GM12878 (cell line): ENCODE data around the gene CDC6. TPM values are rescaled to one million over a fixed set of nuclear protein-coding genes. Genes with fewer than 3 reads are reported as not detected.

Experiments used
- ATAC-seq: fragments of 200-7000 bp; cut with Tn5 transposase; 3 replicates; pipeline ENCODE4 v1.9.1; 2020; ENCODE audit warnings: mild to moderate bottlenecking, moderate library complexity
- BruUV-seq: library from RNA; stranded (reverse); fragments of 400-500 nt; replicated peaks from 2 replicates; lab custom pipeline; 2021; lab: Mats Ljungman, UMichigan
- CTCF ChIA-PET: fragments of 300-600 bp; sonication (Branson Sonifier 250); formaldehyde crosslinking; extraction: SDS; loops from one replicate; lab custom pipeline; 2021; ENCODE audit warnings: inconsistent platforms; lab: Yijun Ruan, JAX
- POLR2A ChIA-PET: fragments of 350-600 bp; formaldehyde crosslinking; extraction: SDS; loops from one replicate; lab custom pipeline; 2021; ENCODE audit warnings: inconsistent platforms; lab: Charles Lee
- RAD21 ChIA-PET: fragments of 300-600 bp; sonication (Branson Sonifier 250); formaldehyde crosslinking; loops from one replicate; lab custom pipeline; 2023; ENCODE audit warnings: antibody characterized with exemption; ENCODE audit not compliant: unreplicated experiment; lab: Charles Lee
- SMC1A ChIA-PET: fragments of 300-600 bp; sonication (Branson Sonifier 250); formaldehyde crosslinking; loops from one replicate; lab custom pipeline; 2023; ENCODE audit not compliant: unreplicated experiment, uncharacterized antibody; lab: Charles Lee
- DNase-seq: peaks from one replicate; pipeline ENCODE4 v3.0.0-alpha.2; 2011; ENCODE audit warnings: low read depth, low spot score
- FAIRE-seq: peaks from 3 replicates; lab custom pipeline; 2011; peaks lifted over from hg19 to GRCh38; lab: Jason Lieb, UNC
- H2AFZ ChIP-seq: 2 replicates; pipeline ENCODE4 v1.6.0; 2011; ENCODE audit warnings: low read depth, low read length, control low read depth; ENCODE audit not compliant: control insufficient read depth
- H3K27ac ChIP-seq: 2 replicates; pipeline ENCODE4 v1.5.1; 2011; ENCODE audit warnings: control low read depth; ENCODE audit not compliant: control insufficient read depth, insufficient read depth
- H3K27me3 ChIP-seq, 2 experiments: replicated peaks in 1 of 2; 2 replicates each; pipeline versions ENCODE4 v1.6.0 to v1.6.1; 2011; ENCODE audit warnings: low read length in 1 of 2; ENCODE audit not compliant: control insufficient read depth in 2 of 2, insufficient read depth in 2 of 2
- H3K36me3 ChIP-seq, 2 experiments: 2 replicates each; pipeline ENCODE4 v1.5.1; 2011; ENCODE audit warnings: low read length in 1 of 2; ENCODE audit not compliant: control insufficient read depth in 2 of 2, insufficient read depth in 2 of 2
- H3K4me1 ChIP-seq: 2 replicates; pipeline ENCODE4 v1.6.1; 2011; ENCODE audit warnings: mild to moderate bottlenecking, low read length, moderate library complexity, mixed read lengths; ENCODE audit not compliant: control insufficient read depth, insufficient read depth
- H3K4me2 ChIP-seq: 2 replicates; pipeline ENCODE4 v1.6.0; 2011; ENCODE audit warnings: control low read depth; ENCODE audit not compliant: control insufficient read depth, insufficient read depth
- H3K4me3 ChIP-seq: fragments of 200-600 bp; sonication (generic); 2 replicates; pipeline ENCODE4 v1.5.1; 2016
- H3K79me2 ChIP-seq: 2 replicates; pipeline ENCODE4 v1.6.0; 2011; ENCODE audit warnings: low read length; ENCODE audit not compliant: control insufficient read depth, insufficient read depth
- H3K9ac ChIP-seq: 2 replicates; pipeline ENCODE4 v1.8.0; 2011; ENCODE audit warnings: low read length, control low read depth, mixed read lengths; ENCODE audit not compliant: control insufficient read depth, insufficient read depth
- H3K9me3 ChIP-seq: replicated peaks from 3 replicates; pipeline ENCODE4 v1.5.1; 2011; ENCODE audit warnings: mild to moderate bottlenecking, low read length; ENCODE audit not compliant: control insufficient read depth, insufficient read depth
- H4K20me1 ChIP-seq: 2 replicates; pipeline ENCODE4 v1.6.0; 2011; ENCODE audit not compliant: control insufficient read depth, insufficient read depth
- BCL11A ChIP-seq: IDR thresholded peaks from 2 replicates; pipeline ENCODE4 v1.6.1; 2011; ENCODE audit warnings: low read depth, low read length
- BHLHE40 ChIP-seq, 2 experiments: fragments of 450-650 bp in 1 of 2; IDR thresholded peaks; 2 replicates each; pipeline ENCODE4 v1.6.1; 2011 to 2017; ENCODE audit warnings: low read depth in 2 of 2, borderline replicate concordance in 1 of 2, improper control_type of control experiment in 1 of 2, low read length in 1 of 2, mild to moderate bottlenecking in 1 of 2
- EGR1 ChIP-seq, 2 experiments: IDR thresholded peaks; 1 replicate in 1 of 2; 2 replicates in 1 of 2; pipeline ENCODE4 v1.6.1; 2011 to 2012; ENCODE audit warnings: low read depth in 2 of 2, low read length in 2 of 2, borderline replicate concordance in 1 of 2, mild to moderate bottlenecking in 1 of 2, moderate library complexity in 1 of 2
- FOS ChIP-seq: IDR thresholded peaks from 3 replicates; pipeline ENCODE4 v1.6.1; 2011; ENCODE audit warnings: borderline replicate concordance; ENCODE audit not compliant: insufficient read length; ENCODE audit errors: extremely low read depth
- IKZF1 ChIP-seq: fragments of 450-650 bp; conservative IDR thresholded peaks from 2 replicates; pipeline ENCODE4 v1.6.1; 2017; ENCODE audit warnings: antibody characterized with exemption, mild to moderate bottlenecking
- KAT2A ChIP-seq: conservative IDR thresholded peaks from 2 replicates; pipeline ENCODE4 v1.6.1; 2011; ENCODE audit warnings: low read depth, low read length; ENCODE audit not compliant: control insufficient read depth
- KDM1A ChIP-seq: fragments of 200-600 bp; sonication (generic); IDR thresholded peaks from 2 replicates; pipeline ENCODE4 v1.6.1; 2016; ENCODE audit warnings: borderline replicate concordance
- ZBED1 ChIP-seq: IDR thresholded peaks from 2 replicates; pipeline ENCODE4 v1.6.1; 2016; ENCODE audit warnings: borderline replicate concordance
- WGBS: methylation state at CpG from one replicate; pipeline ENCODE4 v1.1.6; 2016; ENCODE audit warnings: low lambda C conversion rate; ENCODE audit not compliant: insufficient replicate concordance, insufficient coverage; ENCODE audit errors: missing lambda C conversion rate; 5-methylcytosine and 5-hydroxymethylcytosine counted together
- in situ Hi-C: fragments of 300-500 bp; cut with MboI; formaldehyde crosslinking; loops from 9 replicates; pipeline ENCODE4 v1.14.3; 2018; ENCODE audit warnings: mixed read lengths
- intact Hi-C: fragments of 100-400 bp; cut with micrococcal nuclease; formaldehyde crosslinking; loops from one replicate; pipeline ENCODE4 v1.14.2; 2022; ENCODE audit not compliant: unreplicated experiment
- polyA plus RNA-seq, 11 experiments: library from polyadenylated mRNA; depleted of rRNA in 4 of 11; unstranded in 6 of 11; stranded (reverse) in 5 of 11; fragments of >200 nt; fragmentation: Nextera tagmentation in 4 of 11; fragmentation: Illumina TruSeq in 1 of 11; extraction: Ambion mirVana in 4 of 11; extraction: Trizol in 1 of 11; gene quantifications; 1 replicate in 1 of 11; 2 replicates in 10 of 11; pipeline versions ENCODE4 v1.2.1 to v1.2.3, GENCODE V29; 2011 to 2016; ENCODE audit warnings: inconsistent platforms in 2 of 11, missing spikeins in 2 of 11, low read depth in 1 of 11
- total RNA-seq, 4 experiments: library from RNA; depleted of rRNA in 3 of 4; stranded (reverse); fragments of >200 nt in 3 of 4; fragmentation: Illumina TruSeq in 1 of 4; extraction: Trizol in 1 of 4; gene quantifications; 2 replicates each; pipeline versions ENCODE4 v1.2.1 to v1.2.3, GENCODE V29; 2013 to 2021
- TF ChIP-seq, protein P1 (sequence below): IDR thresholded peaks from 2 replicates; pipeline ENCODE4 v1.6.1; 2011; ENCODE audit warnings: mild to moderate bottlenecking, low read depth, low read length, moderate library complexity; ENCODE audit not compliant: insufficient replicate concordance
- TF ChIP-seq, protein P2 (sequence below): fragments of 450-650 bp; IDR thresholded peaks from 2 replicates; pipeline ENCODE4 v1.6.1; 2017; ENCODE audit warnings: low read depth, mild to moderate bottlenecking, moderate library complexity
- TF ChIP-seq, protein P3 (sequence below): fragments of 450-650 bp; IDR thresholded peaks from 2 replicates; pipeline ENCODE4 v1.6.1; 2016; ENCODE audit warnings: mild to moderate bottlenecking, moderate library complexity, borderline replicate concordance

Gene CDC6
- total and polyA plus RNA-seq, 10 of the 15 experiments (the other 5 are each of a cell fraction or from before 2014, with no cell fraction given) = 13.3 to 60.9 (median 47.6) TPM

DNA sequence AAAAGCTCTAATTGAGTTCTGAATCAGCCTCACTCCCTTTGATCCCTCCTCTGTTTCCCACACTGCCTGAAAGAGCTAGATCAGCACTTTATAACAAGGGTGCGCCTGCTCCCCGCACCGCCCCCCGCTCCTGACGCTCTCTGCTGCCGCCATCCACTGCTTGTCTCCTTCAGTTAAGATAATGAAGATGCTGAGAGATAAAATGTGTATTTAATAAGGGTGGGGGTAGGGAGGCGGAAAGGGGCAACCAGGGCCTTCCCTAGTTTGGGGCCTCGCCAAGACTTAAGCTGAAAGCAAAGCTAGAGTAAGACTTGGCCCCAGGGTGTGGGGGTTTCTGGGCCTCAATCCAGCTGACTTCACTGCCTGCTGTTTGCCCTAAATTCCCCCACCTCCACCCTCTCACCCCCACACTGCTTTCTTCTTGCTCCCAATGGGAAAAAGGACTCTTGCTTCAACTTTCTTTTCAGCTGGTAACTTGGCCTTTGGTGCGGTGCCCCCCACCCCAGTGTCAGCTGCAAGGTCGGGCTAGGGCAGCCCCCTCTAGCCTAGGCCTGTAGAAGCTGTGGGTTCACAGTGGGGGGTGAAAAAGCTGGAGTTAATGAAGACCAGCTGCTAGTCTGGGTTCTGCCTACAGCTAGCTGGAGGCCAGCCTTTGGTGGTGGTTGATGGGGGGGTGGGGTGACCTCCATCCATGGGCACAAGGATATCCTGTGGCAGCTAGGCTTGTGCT is 19.5 kb downstream of the CDC6 start:
- H3K4me3 ChIP-seq = no peak overlapping the region
- no peak overlapping the region for H3K27ac ChIP-seq
- in situ Hi-C loops (loop anchor here (5.0 kb wide), 1 partner anchor 230 kb away; no protein-coding TSS in a partner anchor), intact Hi-C loops (no loop called here)
- H3K9me3 ChIP-seq = no peaks in the 10 kb centered on the region
- ChIA-PET CTCF (interaction anchor here (0.7 to 10.6 kb wide), 18 partner anchors 12 to 308 kb away, joined by 3 to 311 read pairs (median 6); partner anchors contain the start of genes CDC6, GJD3 and TOP2A), SMC1A (interaction anchor here (0.7 to 11.2 kb wide), 15 partner anchors 8 to 227 kb away, joined by 3 to 172 read pairs (median 3); partner anchors contain the start of genes CDC6 and TOP2A), RAD21 (interaction anchor here (0.6 to 18.7 kb wide), 15 partner anchors 8 to 236 kb away, joined by 3 to 271 read pairs (median 4); partner anchors contain the start of genes CDC6 and TOP2A), POLR2A (interaction anchor here (0.6 to 9.8 kb wide), 16 partner anchors 10 to 1618 kb away, joined by 3 to 123 read pairs (median 4); partner anchors contain the start of gene CDC6)
- no peak overlapping the region for H3K4me2 ChIP-seq
- H2AFZ ChIP-seq = no peak overlapping the region
- FAIRE-seq = no peak
- no peaks in the 10 kb centered on the region for H3K27me3 ChIP-seq
- H3K9ac ChIP-seq = no peak overlapping the region
- H4K20me1 ChIP-seq = no peaks in the 10 kb centered on the region
- no peak for ATAC-seq
- no peaks in the 10 kb centered on the region; the same call in none of the 2 replicates for H3K79me2 ChIP-seq
- DNase-seq = no peak
- peaks cover 43% of the 10 kb centered on the region for H3K4me1 ChIP-seq
- WGBS = 87% methylated on average over 10 of the region's 10 CpGs
- H3K36me3 ChIP-seq = peaks cover under 1 to 4% of the 10 kb centered on the region in 2 experiments
- BruUV-seq = no TSS peak
- TF ChIP-seq BHLHE40 (IDR thresholded peaks at IDR 0.05; ENCODE audit: borderline replicate concordance in 1 of 2, low read depth in 2 of 2, low read length in 1 of 2) (no peak), FOS (no peak), EGR1 (IDR thresholded peaks at IDR 0.05; ENCODE audit: borderline replicate concordance in 1 of 2, low read depth in 2 of 2, low read length in 2 of 2) (peak in 1 of 2 experiments; percentile 54; a peak in 1 of 3 replicates), KAT2A (no peak), KDM1A (no peak), ZBED1 (no peak), IKZF1 (peak; percentile 60), BCL11A (no peak)
- TF ChIP-seq, protein P1, sequence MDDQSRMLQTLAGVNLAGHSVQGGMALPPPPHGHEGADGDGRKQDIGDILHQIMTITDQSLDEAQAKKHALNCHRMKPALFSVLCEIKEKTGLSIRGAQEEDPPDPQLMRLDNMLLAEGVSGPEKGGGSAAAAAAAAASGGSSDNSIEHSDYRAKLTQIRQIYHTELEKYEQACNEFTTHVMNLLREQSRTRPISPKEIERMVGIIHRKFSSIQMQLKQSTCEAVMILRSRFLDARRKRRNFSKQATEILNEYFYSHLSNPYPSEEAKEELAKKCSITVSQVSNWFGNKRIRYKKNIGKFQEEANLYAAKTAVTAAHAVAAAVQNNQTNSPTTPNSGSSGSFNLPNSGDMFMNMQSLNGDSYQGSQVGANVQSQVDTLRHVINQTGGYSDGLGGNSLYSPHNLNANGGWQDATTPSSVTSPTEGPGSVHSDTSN = no peak
- TF ChIP-seq, protein P2, sequence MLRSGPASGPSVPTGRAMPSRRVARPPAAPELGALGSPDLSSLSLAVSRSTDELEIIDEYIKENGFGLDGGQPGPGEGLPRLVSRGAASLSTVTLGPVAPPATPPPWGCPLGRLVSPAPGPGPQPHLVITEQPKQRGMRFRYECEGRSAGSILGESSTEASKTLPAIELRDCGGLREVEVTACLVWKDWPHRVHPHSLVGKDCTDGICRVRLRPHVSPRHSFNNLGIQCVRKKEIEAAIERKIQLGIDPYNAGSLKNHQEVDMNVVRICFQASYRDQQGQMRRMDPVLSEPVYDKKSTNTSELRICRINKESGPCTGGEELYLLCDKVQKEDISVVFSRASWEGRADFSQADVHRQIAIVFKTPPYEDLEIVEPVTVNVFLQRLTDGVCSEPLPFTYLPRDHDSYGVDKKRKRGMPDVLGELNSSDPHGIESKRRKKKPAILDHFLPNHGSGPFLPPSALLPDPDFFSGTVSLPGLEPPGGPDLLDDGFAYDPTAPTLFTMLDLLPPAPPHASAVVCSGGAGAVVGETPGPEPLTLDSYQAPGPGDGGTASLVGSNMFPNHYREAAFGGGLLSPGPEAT = peak; percentile 22; the same call in 1 of the 2 replicates
- TF ChIP-seq, protein P3, sequence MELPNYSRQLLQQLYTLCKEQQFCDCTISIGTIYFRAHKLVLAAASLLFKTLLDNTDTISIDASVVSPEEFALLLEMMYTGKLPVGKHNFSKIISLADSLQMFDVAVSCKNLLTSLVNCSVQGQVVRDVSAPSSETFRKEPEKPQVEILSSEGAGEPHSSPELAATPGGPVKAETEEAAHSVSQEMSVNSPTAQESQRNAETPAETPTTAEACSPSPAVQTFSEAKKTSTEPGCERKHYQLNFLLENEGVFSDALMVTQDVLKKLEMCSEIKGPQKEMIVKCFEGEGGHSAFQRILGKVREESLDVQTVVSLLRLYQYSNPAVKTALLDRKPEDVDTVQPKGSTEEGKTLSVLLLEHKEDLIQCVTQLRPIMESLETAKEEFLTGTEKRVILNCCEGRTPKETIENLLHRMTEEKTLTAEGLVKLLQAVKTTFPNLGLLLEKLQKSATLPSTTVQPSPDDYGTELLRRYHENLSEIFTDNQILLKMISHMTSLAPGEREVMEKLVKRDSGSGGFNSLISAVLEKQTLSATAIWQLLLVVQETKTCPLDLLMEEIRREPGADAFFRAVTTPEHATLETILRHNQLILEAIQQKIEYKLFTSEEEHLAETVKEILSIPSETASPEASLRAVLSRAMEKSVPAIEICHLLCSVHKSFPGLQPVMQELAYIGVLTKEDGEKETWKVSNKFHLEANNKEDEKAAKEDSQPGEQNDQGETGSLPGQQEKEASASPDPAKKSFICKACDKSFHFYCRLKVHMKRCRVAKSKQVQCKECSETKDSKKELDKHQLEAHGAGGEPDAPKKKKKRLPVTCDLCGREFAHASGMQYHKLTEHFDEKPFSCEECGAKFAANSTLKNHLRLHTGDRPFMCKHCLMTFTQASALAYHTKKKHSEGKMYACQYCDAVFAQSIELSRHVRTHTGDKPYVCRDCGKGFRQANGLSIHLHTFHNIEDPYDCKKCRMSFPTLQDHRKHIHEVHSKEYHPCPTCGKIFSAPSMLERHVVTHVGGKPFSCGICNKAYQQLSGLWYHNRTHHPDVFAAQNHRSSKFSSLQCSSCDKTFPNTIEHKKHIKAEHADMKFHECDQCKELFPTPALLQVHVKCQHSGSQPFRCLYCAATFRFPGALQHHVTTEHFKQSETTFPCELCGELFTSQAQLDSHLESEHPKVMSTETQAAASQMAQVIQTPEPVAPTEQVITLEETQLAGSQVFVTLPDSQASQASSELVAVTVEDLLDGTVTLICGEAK = no peak
